Measurements from ENCODE around the gene JDP2.

JDP2 gene

DNA sequence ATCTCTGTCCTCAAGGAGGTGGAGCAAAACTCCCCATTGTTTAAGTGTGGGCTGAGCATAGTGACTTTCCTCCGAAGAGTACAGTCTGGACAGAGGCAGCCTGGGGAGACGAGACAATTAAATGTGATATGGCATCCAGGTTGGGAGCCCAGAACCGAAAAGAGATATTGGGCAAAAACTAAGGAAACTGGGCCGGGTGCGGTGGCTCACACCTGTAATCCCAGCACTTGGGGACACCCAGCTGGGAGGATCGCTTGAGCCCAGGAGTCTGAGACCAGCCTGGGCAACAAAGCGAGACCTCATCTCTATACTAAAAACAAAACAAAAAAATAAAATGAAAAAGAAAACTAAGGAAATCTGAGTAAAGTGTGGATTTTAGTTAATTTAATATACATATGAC, 35.9 kb upstream of the JDP2 start:
- Histone ChIP-seq H3K4me3 (IDR thresholded peaks at IDR 0.05; ENCODE audit: insufficient read depth, low read depth, low read length) (no peak overlapping the region), H3K4me1 (ENCODE audit: low read depth, poor library complexity, severe bottlenecking) (no peaks in the 10 kb centered on the region), H3K27ac (no peak overlapping the region), H3K36me3 (ENCODE audit: insufficient read depth) (no peaks in the 10 kb centered on the region), H3K79me2 (ENCODE audit: insufficient read depth, low read depth) (no peaks in the 10 kb centered on the region), H2AFZ (ENCODE audit: low read depth) (no peak overlapping the region), H4K20me1 (ENCODE audit: insufficient read depth) (no peaks in the 10 kb centered on the region), H3K9ac (no peak overlapping the region), H3K4me2 (no peak overlapping the region), H3K27me3 (ENCODE audit: insufficient read depth, low read depth) (no peaks in the 10 kb centered on the region)
- TF ChIP-seq CTCF (conservative IDR thresholded peaks at IDR 0.05; ENCODE audit: low read depth, low read length) = no peak

DNA sequence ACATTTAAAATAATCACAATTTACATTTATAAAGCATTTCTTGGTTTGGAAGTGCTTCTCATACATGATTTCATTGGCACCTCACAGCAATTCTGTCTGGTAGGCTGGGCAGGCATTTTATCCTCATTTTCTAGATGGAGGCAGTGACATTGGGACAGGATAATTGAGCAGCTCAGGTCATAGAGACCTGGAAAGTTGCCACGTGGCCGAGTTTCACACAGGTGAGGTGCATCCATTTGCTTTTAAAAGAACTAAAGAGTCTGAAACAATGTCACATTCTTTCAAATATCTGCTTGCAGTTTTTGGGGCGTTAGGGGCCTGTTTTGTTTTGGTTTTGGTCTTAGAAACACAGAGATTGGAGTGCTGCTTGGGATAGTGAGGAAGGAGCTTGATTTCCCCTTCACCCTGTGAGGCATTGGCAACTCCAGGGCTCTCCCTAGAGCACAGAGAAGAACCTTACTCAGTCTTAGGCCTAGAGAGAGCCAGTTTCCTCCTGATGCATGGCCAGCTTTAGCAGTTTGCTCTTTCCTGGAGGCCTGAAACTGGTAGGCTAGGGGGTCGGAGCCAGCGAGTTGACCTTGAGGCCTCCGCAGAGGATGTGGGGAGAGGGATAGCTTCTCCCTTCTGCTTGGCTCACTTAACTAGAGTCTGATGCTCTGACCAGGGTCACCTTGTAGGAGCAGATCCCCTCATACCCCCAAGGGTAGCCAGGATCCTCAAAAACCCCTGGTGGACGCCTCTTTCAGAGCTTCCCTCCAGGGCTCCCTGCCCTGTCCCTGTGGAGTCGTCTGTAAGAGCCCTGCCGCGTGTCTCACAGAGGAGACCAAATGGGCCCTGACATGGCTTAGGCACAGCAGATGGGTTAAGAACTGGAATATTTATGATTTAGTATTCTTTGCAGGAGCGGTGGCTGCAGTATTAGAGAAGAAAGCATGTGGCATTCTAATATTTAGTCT, 34.9 kb upstream of the JDP2 start:
- H4K20me1 ChIP-seq (ENCODE audit: insufficient read depth) = no peaks in the 10 kb centered on the region
- no peaks in the 10 kb centered on the region for H3K27me3 ChIP-seq (ENCODE audit: insufficient read depth, low read depth)
- H3K4me1 ChIP-seq (ENCODE audit: low read depth, poor library complexity, severe bottlenecking) = no peaks in the 10 kb centered on the region
- H3K36me3 ChIP-seq (ENCODE audit: insufficient read depth) = no peaks in the 10 kb centered on the region
- H3K9ac ChIP-seq = no peak overlapping the region
- H3K4me3 ChIP-seq (IDR thresholded peaks at IDR 0.05; ENCODE audit: insufficient read depth, low read depth, low read length) = no peak overlapping the region
- no peak overlapping the region for H3K4me2 ChIP-seq
- TF ChIP-seq CTCF (conservative IDR thresholded peaks at IDR 0.05; ENCODE audit: low read depth, low read length) = no peak
- no peaks in the 10 kb centered on the region for H3K79me2 ChIP-seq (ENCODE audit: insufficient read depth, low read depth)
- H2AFZ ChIP-seq (ENCODE audit: low read depth) = no peak overlapping the region
- no peak overlapping the region for H3K27ac ChIP-seq

GRCh38 chr14:75393794-75394193, 34.0 kb upstream of the JDP2 start:
- TF ChIP-seq CTCF (conservative IDR thresholded peaks at IDR 0.05; ENCODE audit: low read depth, low read length) = no peak
- no peak overlapping the region for H3K27ac ChIP-seq
- no peaks in the 10 kb centered on the region for H3K4me1 ChIP-seq (ENCODE audit: low read depth, poor library complexity, severe bottlenecking)
- no peak overlapping the region for H3K4me2 ChIP-seq
- H3K9ac ChIP-seq = no peak overlapping the region
- no peaks in the 10 kb centered on the region for H3K27me3 ChIP-seq (ENCODE audit: insufficient read depth, low read depth)
- no peak overlapping the region for H2AFZ ChIP-seq (ENCODE audit: low read depth)
- no peaks in the 10 kb centered on the region for H3K36me3 ChIP-seq (ENCODE audit: insufficient read depth)
- H4K20me1 ChIP-seq (ENCODE audit: insufficient read depth) = no peaks in the 10 kb centered on the region
- H3K4me3 ChIP-seq (IDR thresholded peaks at IDR 0.05; ENCODE audit: insufficient read depth, low read depth, low read length) = no peak overlapping the region
- H3K79me2 ChIP-seq (ENCODE audit: insufficient read depth, low read depth) = no peaks in the 10 kb centered on the region

DNA sequence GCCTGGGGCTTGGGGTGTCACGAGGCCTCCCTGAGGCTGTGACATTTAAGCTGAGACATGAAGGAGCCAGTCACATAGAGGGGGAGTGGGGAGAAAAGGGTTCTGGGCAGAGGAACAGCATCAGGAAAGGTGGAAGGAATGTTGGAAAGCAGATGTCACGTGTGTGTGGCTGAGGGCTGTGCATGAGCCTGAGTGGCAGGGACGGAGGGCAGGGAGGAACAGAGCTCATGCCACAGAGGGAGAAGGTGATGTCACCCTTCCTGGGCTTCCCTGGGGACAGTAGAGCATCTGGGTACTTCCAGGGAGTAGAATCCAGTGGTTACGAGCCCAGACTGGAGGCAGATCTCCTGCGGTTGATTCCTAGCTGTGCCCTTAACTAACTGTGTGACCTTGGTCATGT, 32.0 kb upstream of the JDP2 start:
- no peaks in the 10 kb centered on the region for H3K27me3 ChIP-seq (ENCODE audit: insufficient read depth, low read depth)
- H3K4me1 ChIP-seq (ENCODE audit: low read depth, poor library complexity, severe bottlenecking) = no peaks in the 10 kb centered on the region
- TF ChIP-seq CTCF (conservative IDR thresholded peaks at IDR 0.05; ENCODE audit: low read depth, low read length) = no peak
- H2AFZ ChIP-seq (ENCODE audit: low read depth) = no peak overlapping the region
- H4K20me1 ChIP-seq (ENCODE audit: insufficient read depth) = no peaks in the 10 kb centered on the region
- H3K9ac ChIP-seq = no peak overlapping the region
- no peaks in the 10 kb centered on the region for H3K79me2 ChIP-seq (ENCODE audit: insufficient read depth, low read depth)
- H3K4me3 ChIP-seq (IDR thresholded peaks at IDR 0.05; ENCODE audit: insufficient read depth, low read depth, low read length) = no peak overlapping the region
- no peak overlapping the region for H3K27ac ChIP-seq
- no peak overlapping the region for H3K4me2 ChIP-seq
- H3K36me3 ChIP-seq (ENCODE audit: insufficient read depth) = no peaks in the 10 kb centered on the region

Measured in KMS-11 (cell line).